GM19452 (cell line): Measurements from ENCODE around the gene POP5.
"Not testable (repeated sequence)": the region's sequence is repeated elsewhere in the genome, so short reads cannot be mapped to it uniquely, and the experiment has no call there.

Experiments
- ATAC-seq: cut with Tn5 transposase; IDR thresholded peaks from one replicate; pipeline ENCODE4 v1.9.1; 2021; ENCODE audit not compliant: unreplicated experiment

POP5 gene

DNA sequence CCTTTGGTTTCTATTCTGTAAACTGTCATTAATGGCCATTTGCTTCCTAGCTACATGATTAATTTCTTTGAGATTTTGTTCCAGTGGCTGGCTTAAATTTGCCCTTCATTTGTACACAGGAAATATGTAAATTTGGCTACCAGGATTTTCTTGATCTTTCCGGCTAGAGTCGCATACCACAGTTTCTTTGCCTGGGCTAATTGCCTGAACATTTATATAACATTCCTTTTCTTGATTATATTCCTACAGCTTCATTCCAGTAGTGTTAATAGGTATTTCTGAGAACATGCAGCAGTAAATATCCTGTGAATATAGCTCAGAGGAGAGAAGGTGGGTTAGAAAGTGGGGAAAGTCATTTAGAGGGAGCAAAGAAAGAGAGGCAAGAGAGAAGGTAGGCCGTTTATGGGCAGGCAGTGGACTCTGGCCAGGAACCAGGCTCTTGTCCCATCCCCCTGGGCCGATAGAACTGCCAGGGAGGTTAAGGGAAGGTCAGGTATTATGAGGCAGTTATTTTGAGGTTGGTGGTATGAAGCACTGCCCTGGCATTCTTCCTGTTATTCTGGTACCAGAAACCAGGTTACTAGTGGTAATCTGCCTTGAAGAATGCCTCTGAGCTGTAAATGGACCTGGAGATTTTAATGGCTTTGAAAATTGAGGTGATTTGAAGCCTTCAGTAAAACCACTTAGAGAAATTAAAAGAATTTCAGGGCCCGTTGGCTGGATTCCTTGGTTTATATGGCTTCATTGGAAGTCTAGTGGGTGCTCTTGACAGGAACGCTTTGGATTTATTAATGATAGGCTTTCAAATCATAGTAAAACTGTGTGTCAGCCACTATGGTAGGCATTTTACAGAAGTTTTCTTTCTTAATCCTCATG lies 42.7 kb downstream of the POP5 start:
- ATAC-seq, result no peak

DNA sequence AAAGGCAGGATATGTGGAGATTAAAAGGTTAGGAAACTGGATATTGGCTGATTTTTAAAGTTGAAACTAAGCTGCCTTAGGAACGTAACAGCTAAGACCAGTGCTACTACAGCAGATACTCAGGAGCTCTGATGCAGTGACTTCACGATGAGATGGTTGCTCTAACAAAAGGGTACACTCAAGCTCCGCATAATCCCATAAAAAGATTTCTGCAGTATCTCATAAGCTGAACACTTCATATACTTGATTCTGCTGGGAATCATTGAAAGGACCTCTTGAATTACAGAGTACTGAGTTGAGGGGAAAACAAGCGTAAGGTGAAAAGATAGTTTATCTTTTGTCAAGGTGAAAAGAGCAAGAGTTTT lies 43.4 kb downstream of the POP5 start:
- ATAC-seq, result no peak

- ATAC-seq, result no peak
Observed at GRCh38 chr12:120536064-120536791, 45.0 kb downstream of the POP5 start.

- peak; percentile 30 for ATAC-seq
Observed at GRCh38 chr12:120534703-120535655, 46.2 kb downstream of the POP5 start.

GRCh38 chr12:120534203-120534702 lies 46.9 kb downstream of the POP5 start, which contains the start of gene RNF10:
Gene RNF10 (plus strand): TSS chr12:120534356. CDS start chr12:120534812, 456 bp downstream.
- peak; percentile 55 for ATAC-seq

GRCh38 chr12:120532701-120533238 lies 48.4 kb downstream of the POP5 start:
- no peak for ATAC-seq

DNA sequence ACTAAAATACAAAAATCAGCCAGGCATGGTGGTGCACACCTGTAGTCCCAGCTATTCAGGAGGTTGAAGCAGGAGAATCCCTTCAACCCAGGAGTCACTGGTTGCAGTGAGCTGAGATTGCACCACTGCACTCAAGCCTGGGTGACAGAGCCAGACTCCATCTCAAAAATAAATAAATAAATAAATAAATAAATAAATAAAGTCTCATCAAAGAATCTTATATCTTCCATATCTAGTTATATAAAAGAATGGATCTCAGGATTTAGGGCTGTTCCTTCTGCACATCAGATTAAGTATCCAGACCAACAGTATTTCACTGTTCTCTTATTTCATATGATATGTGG lies 50.8 kb downstream of the POP5 start:
- ATAC-seq, result not testable (repeated sequence)

DNA sequence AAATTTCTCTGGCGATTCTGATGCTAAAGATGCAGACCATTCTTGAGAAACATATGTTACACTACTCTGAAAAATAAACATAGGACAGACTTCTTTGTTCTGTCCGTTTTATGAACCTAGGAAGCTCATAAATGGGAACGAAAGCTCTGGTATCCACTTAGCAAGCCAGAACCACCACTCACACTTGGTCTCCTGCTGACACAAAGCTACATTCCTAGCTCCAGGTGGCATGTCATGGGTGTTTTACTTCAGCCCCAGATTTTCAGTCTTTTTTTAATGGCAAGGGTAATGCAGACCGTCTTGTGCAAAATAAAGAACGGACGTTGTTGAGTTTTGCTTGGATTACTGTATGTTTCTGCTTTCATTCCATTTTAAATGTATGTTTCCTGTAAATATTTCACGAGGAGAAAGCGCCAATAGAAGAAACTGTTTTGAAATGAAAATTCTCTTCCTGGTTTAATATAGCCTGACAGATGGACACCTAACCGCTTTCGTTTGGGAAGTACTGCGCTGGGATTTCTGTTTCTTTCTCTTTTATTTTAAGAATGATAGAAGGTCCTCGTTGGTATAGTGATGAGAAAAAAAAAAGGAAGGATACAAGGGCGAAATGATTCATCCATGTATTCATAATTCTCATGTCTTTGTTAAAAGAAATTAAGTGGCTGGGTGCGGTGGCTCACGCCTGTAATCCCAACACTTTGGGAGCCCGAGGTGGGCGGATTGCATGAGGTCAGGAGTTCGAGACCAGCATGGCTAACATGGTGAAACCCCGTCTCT lies 51.4 kb downstream of the POP5 start:
- ATAC-seq, result no peak

GRCh38 chr12:120528861-120529525 lies 52.2 kb downstream of the POP5 start, which contains the start of gene COQ5:
Gene COQ5 (minus strand): TSS chr12:120529158. CDS start chr12:120529141, 17 bp downstream.
- ATAC-seq, result peak; percentile 82
